NCI-H2171 treated with DMSO at 0.1 percent for 48 hours (cell line): Measurements from ENCODE around the gene ABCB1.
"Not testable (repeated sequence)": the region's sequence is repeated elsewhere in the genome, so short reads cannot be mapped to it uniquely, and the experiment has no call there.

Source experiments
- DNase-seq: peaks from one replicate; lab custom pipeline; 2025; lab: John Stamatoyannopoulos, UW

ABCB1 gene

DNA sequence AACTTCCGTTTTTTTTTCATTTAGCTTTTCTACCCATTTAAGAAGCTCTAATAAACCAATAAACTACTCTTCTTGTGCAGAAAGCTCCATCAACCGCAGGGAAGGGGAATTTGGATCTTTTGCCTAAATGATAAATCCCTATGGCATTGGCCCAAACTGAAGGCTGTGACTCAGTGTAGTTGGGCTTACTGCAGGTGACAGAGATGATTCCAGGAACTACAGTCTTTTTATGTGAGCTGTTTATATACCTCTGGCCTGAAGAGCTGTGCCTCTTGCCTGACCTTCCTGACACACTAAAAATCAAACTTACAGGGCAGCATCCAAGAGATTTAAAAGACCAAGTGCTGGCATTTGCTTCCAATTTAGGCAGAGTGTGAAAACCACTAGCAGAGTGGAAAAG is 25.2 kb downstream of the ABCB1 start:
- DNase-seq = no peak

DNA sequence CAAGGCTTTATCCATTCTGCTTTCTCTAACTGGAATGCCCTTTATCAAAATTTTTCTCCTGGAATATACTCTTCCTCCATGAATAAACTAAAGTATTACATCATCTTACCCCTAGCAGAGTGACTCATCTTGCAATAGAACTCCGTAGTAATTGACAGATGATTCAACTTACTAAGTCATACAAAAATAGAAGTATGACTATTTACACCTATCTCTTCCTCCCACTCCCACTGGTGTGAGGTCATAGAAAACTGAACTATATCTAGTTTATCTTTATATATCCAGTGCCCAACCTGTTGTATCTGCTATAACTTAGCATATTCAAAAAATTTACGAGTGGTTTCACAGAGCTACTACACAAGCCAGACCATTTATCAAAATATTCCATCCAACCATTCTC is 26.1 kb downstream of the ABCB1 start:
- no peak for DNase-seq

DNA sequence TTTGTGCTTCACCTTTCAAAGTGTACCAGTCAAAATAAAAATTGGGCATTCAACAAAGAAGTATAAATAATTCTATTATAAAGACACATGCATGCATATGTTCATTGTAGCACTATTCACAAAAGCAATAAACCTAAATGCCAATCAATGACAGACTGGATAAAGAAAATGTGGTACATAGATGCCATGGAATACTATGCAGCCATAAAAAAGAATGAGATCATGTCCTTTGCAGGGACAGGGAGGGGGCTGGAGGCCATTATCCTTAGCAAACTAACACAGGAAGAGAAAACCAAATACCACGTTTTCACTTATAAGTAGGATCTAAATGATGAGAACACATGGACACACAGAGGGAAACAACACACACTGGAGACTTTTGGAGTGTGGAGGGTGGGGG is 28.2 kb downstream of the ABCB1 start:
- not testable (repeated sequence) for DNase-seq

DNA sequence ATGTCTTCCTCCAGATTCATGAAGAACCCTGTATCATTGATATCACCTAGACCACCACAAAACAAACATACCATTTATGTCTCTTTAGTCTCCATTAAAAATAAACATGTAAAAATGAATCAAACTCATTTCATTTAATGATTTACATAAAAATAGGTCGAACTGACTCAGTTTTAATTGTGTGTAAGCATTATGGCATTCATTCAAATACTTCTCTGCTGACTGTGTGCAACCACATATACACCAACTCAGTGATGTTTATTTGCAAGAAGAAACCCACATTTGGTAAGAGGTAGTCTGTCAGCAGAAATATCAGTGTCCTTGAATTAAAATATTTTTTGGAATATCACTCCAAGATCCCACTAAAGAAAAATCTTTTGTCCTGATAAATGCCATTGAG is 30.5 kb downstream of the ABCB1 start:
- no peak for DNase-seq

DNA sequence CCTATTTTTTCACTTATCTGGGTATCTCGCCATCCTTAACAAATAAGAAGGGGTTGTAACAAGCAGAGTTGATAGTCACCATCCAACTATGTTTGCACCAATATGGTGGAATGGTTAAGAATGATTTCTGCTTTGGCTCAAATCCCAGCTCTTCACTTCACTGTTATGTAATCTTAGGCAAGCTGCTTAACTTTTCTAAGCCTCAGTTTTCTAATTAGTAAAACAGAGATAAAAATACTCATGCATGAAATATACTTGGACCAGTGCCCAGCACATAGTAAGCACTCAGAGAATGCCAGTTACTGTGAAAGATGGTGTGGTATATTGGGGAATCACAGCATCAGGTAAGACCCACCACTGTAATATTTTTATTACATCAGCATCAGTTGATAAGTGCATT is 33.6 kb downstream of the ABCB1 start:
- no peak for DNase-seq

DNA sequence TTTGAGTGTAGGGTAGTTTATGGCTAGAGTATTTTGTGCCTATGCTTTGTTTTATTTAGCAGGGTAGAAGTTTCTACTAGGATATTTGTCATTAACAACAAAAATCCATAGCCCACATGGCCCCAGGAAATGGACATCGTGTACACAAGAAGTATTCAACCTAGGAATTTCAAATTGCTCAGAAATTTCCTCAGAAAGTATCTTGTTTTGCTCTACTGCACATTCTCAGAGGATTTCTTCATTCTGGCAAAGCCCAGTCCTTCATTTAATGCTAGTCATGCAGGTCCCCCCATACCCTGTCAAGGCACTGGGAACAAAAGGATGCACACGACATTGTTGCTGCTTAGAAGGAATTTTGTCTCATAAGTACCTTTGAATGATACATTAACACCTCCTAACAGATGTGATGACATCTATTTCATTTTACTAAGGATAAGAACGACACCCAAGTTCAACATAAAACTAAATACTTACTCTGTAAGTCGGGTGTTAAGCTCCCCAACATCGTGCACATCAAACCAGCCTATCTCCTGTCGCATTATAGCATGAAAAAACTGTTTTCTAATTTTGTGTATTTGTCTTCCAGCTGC is 34.3 kb downstream of the ABCB1 start:
- DNase-seq = no peak

DNA sequence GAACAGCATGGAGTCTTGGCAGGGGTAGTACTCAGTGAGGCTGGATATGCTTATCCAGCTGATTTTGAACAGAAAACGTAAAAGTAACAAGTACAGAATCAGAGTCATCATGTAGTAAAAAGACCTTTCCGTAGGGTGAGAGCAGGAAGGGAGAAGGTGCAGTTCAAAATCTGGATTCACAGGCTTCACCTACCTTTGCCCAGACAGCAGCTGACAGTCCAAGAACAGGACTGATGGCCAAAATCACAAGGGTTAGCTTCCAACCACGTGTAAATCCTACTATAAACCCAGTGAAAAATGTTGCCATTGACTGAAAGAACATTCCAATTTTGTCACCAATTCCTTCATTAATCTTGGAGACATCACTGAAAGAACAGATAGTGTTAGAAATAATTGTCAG is 34.8 kb downstream of the ABCB1 start:
- DNase-seq = no peak

DNA sequence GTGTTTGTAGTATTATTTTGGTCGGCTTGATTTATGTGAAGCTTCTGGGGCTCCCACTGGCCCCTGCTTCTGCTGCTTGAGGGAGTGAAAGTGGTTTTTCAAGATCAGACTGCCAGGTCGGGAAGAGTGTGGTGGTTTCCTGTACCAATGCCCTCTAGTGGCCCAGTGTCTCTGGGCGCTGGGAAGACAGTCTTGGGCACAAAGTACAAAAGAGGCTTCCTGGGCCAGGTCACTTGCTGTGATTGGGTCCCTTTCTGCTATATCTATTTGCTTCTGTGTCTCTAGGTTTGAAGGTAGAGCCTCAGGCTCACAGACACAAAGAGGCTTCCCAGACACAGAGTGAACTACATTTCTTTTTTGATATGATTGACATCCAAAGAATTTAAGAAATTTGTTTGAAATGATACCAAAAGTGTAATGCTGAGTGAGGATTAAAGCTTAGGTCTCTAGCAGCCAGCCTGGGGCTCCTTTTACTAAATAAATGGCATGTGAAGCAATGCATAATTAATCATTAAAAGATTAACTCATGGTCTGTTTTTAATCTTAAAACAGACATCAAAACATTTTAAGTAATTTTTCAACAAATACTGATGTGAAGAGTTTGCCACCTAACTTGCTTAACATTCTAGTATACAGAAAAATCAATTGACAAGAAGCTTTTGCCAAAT is 36.3 kb downstream of the ABCB1 start:
- DNase-seq = peak; percentile 11

DNA sequence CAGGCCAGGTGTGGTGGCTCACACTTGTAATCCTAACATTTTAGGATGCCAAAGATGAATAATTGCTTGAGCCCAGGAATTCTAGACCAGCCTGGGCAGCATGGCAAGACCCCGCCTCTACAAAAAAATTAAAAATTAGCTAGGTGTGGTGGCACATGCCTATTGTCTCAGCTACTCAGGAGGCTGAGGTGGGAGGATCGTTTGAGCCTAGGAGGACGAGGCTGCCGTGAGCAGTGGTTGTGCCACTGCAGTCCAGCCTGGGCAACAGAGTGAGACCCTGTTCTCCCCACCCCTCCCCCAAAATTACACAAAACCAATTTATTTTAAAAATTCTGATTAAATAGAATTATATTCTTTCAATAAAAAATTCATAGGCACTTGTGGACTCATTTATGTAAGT is 39.0 kb downstream of the ABCB1 start:
- no peak for DNase-seq

DNA sequence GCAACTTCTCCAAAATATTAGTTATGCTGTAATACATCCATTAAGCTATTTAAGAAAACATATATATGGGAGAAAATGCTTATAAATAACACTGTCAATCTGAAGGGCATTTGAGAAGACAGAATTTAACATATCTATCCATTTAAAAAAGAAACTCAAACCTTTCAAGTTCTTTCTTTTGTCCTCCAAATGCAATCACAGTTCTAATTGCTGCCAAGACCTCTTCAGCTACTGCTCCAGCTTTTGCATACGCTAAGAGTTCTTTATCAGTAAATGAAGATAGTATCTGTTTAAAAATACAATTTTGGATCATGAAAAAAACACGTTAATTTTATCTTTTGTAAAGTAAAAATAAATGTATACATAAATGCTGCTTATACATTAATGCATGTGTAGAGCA is 39.6 kb downstream of the ABCB1 start:
- DNase-seq = no peak

DNA sequence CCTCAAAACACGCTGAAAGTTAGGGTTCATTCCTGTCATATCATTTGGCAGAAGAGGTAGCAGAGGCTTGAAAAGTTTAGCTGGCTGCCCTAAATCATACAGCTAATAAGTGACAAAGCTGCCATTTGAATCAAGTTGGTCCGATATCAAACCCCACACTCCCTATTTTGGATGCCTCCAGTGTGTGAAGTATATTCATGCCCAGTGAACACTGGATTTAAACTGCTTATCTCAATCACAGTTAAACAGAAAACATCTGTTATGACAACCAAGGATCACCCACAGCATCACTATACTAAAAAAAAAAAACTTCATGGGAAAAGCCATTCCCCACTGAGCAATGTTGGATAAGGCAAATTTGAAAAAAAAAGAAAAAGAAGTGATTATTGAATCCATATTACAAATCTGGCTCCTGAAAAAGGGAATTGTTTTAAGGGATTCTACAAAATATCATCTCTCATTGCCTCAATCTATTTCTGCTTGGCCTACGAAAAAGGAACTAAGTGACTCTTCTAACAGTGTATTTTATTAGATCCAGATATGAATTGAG is 48.3 kb downstream of the ABCB1 start:
- no peak for DNase-seq

DNA sequence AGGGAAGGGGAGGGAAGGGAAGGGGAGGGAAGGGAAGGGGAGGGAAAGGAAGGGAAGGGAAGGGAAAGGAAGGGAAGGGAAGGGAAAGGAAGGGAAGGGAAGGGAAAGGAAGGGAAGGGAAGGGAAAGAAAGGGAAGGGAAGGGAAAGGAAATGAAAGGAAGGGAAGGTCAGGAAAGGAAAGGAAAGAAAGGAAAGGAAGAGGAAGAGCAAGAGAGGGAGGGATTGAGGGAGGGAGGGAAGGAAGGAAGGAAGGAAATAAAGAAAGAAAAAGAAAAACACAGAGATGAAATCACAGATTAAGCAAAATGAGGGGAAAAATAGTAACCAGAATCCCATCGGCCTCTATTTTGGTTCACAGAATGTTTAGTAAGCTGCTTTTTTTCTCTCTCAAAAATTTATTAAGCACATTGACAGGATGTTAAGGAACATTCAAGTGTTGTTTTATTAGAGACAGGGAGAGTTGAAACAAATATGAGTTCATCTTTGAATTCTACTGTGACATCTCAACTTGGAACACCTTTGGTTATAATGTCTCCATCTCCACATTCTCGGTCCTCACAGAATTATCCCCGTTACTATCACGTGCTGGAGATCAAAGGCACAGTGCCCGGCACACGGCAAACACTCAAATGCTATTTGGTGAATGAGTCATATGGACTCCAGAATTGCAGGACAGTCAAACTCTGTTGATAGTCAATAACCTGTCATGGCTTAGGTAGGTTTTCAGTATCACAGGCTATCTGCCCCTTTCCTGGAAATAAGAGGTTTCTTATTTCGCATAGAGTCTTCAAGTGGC is 52.4 kb downstream of the ABCB1 start:
- DNase-seq = no peak

DNA sequence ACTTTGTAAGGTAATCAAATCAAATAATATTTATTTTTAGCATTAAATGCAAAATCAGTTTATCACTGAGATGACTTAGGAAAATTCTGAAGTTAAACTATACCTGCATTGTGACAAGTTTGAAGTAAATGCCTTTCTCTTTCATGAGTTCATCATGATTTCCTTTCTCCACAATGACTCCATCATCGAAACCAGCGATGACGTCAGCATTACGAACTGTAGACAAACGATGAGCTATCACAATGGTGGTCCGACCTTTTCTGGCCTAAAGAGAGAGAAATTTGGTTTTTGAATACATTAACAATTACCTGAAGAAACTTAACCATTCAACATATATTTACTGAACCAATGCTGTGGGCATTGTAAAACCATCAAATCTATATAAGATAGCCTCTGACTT is 54.9 kb downstream of the ABCB1 start:
- DNase-seq = no peak

DNA sequence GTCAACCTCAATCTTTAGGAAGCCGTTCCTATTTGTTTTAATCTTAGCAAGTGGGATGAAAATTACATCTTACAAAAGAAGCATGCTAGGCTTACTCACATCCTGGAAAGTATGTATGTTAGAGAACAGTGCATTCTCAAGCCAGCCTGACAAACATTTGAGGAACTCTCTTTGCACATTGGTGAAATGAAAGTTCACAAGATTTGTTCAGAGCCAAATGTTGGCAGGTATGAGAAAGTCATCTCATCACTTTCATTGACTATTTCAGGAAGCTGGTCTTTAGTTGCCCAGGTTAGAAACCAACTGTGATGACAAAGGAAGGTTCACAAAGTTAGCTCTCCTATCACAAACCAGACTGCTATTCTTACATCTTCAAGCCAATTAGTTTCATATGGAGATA is 57.1 kb downstream of the ABCB1 start:
- no peak for DNase-seq

DNA sequence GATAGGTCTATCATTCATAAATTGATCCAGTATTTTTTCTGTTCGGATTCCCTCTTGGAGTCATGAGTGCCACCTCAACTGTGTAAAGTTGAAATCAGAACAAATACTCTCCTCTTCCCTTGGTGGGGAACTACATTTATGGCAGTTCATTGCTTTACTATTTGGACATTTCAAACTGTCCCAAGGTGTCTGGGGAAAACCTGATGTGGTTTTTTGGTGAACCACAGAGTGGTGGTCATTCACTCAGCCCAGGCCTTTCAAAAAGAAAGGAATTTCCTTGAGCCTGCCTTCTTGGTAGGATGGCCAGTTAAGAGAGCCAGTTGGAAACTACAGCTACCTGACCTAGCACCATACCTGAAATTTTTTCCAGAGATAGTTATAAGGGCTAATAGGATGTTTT is 59.0 kb downstream of the ABCB1 start:
- no peak for DNase-seq

DNA sequence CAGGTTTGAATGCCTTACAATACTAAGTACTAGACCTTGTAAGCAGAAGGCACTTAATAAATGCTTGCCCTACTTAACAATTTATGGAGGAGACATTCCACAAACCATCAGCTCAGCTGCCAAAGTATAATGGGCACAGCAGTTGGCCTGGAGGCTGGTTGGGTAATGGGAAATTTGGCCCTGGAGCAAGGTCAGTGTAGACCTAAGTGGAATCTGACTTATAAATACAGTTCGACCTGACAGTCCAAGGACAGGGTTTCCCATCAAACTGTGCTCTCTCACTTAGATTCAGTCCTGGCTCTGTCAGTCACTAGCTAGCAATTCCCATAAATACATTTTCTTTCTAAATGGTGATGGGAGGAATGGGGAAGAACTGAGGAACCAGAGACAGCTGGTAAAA is 62.6 kb downstream of the ABCB1 start:
- no peak for DNase-seq

DNA sequence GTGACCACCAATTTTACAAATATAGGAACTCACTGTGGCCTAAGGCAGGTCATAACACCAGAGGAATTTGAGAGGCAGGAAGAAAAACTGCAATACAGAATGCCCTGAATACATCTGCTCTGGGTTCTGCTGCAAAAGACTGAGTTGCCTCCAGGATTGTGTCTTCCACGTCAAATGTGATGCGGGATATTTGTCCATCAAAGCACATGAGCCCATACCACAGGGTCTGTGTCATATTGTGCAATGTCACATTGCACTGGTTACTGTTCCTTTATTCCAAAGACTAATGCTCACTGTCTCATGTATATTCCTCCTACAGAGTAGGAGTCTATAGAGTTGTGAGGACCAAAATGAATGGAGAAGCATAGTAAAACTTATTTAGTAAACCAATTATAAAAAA is 66.6 kb downstream of the ABCB1 start:
- DNase-seq = no peak

DNA sequence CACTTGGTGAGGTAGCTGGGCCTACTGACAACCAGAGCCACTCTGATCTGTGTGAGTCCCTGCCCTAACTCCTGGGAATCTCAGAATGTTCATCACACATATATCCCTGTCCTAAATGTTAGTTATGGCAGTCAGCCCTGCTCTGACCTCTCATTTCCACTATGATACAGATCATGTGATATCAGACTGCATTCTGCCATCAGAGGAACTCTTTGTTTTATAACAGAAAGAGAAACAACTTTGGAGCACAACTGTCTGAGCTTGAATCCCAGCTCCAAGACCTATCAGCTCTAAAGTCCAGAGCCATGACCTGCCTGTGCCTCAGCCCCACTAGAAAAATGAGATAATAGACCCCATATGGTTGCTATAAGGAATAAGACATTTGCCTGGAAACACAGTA is 70.6 kb downstream of the ABCB1 start:
- DNase-seq = no peak

DNA sequence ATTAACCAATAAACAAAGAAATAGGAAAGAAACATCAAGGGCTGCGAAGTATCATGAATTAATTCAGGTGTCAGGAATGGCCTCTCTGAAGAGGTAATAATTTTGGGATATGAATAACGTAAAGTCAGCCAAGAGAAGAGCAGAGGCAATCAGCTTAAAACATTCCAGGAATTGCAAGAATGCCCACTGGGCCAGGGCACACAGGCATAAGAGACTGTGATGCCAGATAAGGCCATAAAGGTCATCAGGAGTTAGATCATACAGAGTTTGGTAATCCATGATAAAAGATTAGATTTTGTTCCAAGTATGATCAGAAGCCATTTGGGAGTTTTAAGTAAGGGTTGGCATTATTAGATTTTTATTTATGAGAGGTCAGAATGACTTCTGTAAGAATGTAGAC is 72.0 kb downstream of the ABCB1 start:
- no peak for DNase-seq

DNA sequence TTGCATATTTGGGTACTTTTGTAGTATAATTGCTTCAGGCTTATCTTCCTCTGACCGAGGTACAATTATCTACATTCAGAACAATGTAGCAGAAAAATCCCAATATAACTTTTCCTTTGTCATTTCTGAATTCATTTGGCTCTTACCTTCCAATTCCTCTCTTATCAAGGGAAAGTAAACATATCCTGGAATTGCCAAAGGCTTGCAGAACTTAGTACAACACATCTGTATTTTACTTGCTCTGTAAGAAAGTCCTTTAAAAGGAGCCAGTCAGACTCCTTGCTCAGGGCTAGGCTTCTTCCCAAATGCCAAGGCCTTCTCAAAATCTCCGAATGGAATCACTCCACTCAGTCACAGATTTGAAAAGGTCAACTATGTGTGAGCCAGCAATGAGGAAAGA is 81.9 kb downstream of the ABCB1 start:
- DNase-seq = no peak

DNA sequence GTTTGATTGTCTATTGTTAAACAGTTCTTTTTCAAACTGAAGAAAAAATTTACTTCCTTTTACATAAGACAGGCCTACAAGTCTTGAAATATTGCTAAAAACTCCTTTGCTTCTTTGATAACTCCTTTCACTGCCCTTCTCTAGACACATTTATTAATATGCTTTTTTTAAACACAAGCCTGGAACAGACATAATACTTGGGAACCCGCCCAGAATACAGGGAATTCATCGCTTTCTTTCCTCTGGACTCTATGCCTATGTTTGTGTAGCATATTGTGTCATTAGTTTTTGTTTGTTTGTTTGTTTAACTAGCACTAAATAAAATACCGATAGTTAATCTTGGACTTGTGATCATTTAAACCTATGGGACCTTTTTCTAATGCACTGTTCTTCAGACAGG is 82.8 kb downstream of the ABCB1 start:
- no peak for DNase-seq

DNA sequence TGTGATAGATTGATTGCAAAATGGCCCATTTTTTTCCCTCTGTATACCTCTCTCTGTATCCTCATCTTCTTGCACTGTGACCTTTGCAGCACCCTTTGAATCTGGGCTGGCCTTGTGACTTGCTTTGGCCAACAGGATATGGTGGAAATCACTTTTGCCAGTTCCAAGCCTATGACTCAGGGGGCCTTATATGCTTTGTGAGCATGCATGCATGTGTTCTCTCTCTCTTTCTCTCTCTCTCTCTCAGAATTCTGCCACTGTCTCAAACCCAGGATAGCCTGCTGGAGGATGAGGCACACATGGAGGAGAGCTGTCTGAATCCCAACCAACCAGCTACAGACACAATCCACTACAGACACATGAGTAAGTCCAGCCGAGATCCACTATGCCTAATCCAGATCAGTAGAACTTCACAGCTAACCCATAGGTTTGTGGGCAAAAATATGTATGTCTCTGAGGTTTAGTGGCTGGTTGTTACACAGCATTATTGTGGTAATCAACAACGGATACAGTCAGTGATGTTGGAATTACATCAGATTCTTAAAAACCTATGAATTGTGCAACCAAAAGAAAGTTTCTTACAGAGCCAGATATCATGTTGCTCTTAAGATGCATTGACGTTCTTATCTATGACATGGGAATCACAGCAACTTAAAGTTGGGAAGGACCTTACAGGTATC is 83.4 kb downstream of the ABCB1 start:
- no peak for DNase-seq
